Lower lobe of right lung (tissue), 2 donors: ENCODE results near the gene PALD1. TPM values are rescaled to one million over a fixed set of nuclear protein-coding genes. Genes with fewer than 3 reads are reported as not detected.

ENCODE experiments used
- ATAC-seq, 2 donors: fragments of 200-7000 bp; cut with Tn5 transposase; one replicate each; pipeline ENCODE4 v1.9.1; 2020 to 2022; ENCODE audit warnings: mild to moderate bottlenecking in 2 of 2, moderate library complexity in 2 of 2
- DNase-seq: peaks from one replicate; pipeline ENCODE4 v3.0.0-alpha.2; 2020
- H3K27ac ChIP-seq: fragments of 200-600 bp; one replicate; pipeline ENCODE4 v1.8.0; 2022
- H3K27me3 ChIP-seq: fragments of 200-600 bp; one replicate; pipeline ENCODE4 v1.8.0; 2022; ENCODE audit warnings: low read depth
- H3K36me3 ChIP-seq: fragments of 200-600 bp; one replicate; pipeline ENCODE4 v1.8.0; 2022; ENCODE audit warnings: mild to moderate bottlenecking
- H3K4me1 ChIP-seq: fragments of 200-600 bp; one replicate; pipeline ENCODE4 v1.8.0; 2022
- H3K4me3 ChIP-seq: fragments of 200-600 bp; one replicate; pipeline ENCODE4 v1.8.0; 2022; ENCODE audit warnings: mild to moderate bottlenecking
- H3K9me3 ChIP-seq: fragments of 200-600 bp; one replicate; pipeline ENCODE4 v1.8.0; 2022
- CTCF ChIP-seq: fragments of 200-600 bp; IDR thresholded peaks from one replicate; pipeline ENCODE4 v1.8.0; 2022; ENCODE audit warnings: antibody characterized with exemption, mild to moderate bottlenecking
- intact Hi-C: fragments of 100-400 bp; cut with DNase I; formaldehyde crosslinking; loops from one replicate; pipeline ENCODE4 v1.11.0; 2022
- total RNA-seq: library from RNA; stranded (reverse); fragmentation: NEBNext Ultra II Directional; extraction: Animal tissue kit (Norgen Biotek cat#: 25700); gene quantifications from one replicate; pipeline ENCODE4 v1.2.1, GENCODE V29; 2021
- donor health status: DM: no; HTN: yes; CAD: no; lungs with severe emphysema.

The PALD1 gene
- total RNA-seq, 1 donor from 2014 or later: 16.0 TPM

GRCh38 chr10:70459061-70459773, 19.4 kb upstream of the PALD1 start:
- no peaks in the 10 kb centered on the region for H3K9me3 ChIP-seq
- DNase-seq: no peak
- no peaks in the 10 kb centered on the region for H3K36me3 ChIP-seq
- no peak overlapping the region for H3K27ac ChIP-seq
- ATAC-seq: no peak
- H3K4me1 ChIP-seq: peaks cover 33% of the 10 kb centered on the region
- intact Hi-C loops: no loop called here
- H3K4me3 ChIP-seq: no peak overlapping the region
- TF ChIP-seq CTCF: no peak
- peaks cover 13% of the 10 kb centered on the region for H3K27me3 ChIP-seq

GRCh38 chr10:70459774-70460490, 18.6 kb upstream of the PALD1 start:
- no peaks in the 10 kb centered on the region for H3K9me3 ChIP-seq
- H3K4me1 ChIP-seq: peaks cover 33% of the 10 kb centered on the region
- intact Hi-C loops: no loop called here
- TF ChIP-seq CTCF: no peak
- H3K27ac ChIP-seq: no peak overlapping the region
- no peak for DNase-seq
- H3K27me3 ChIP-seq: peaks cover 13% of the 10 kb centered on the region
- no peaks in the 10 kb centered on the region for H3K36me3 ChIP-seq
- ATAC-seq: no peak
- H3K4me3 ChIP-seq: no peak overlapping the region

- Histone ChIP-seq H3K9me3 (no peaks in the 10 kb centered on the region), H3K36me3 (no peaks in the 10 kb centered on the region), H3K4me3 (no peak overlapping the region), H3K4me1 (peaks cover 33% of the 10 kb centered on the region), H3K27ac (no peak overlapping the region), H3K27me3 (peaks cover 13% of the 10 kb centered on the region)
- peak; percentile 64 to 65 for ATAC-seq
- DNase-seq: no peak
- intact Hi-C loops: no loop called here
- TF ChIP-seq CTCF: peak; percentile 87
Measured at GRCh38 chr10:70461397-70462348, 16.9 kb upstream of the PALD1 start.

GRCh38 chr10:70462349-70462984, 16.1 kb upstream of the PALD1 start:
- Histone ChIP-seq H3K27me3 (peaks cover 13% of the 10 kb centered on the region), H3K9me3 (no peaks in the 10 kb centered on the region), H3K4me1 (peaks cover 33% of the 10 kb centered on the region), H3K36me3 (no peaks in the 10 kb centered on the region), H3K27ac (peak overlapping the region; percentile 1), H3K4me3 (no peak overlapping the region)
- intact Hi-C loops: no loop called here
- ATAC-seq (peak; percentile 3 to 9), DNase-seq (peak; percentile 66)
- no peak for TF ChIP-seq CTCF

- DNase-seq (no peak), ATAC-seq (no peak)
- Histone ChIP-seq H3K27ac (no peak overlapping the region), H3K36me3 (no peaks in the 10 kb centered on the region), H3K4me3 (no peak overlapping the region), H3K9me3 (no peaks in the 10 kb centered on the region), H3K4me1 (peaks cover 20% of the 10 kb centered on the region), H3K27me3 (no peaks in the 10 kb centered on the region)
- TF ChIP-seq CTCF: no peak
- intact Hi-C loops: no loop called here
Measured at GRCh38 chr10:70465278-70465677, 13.3 kb upstream of the PALD1 start.
